Lung microvascular endothelial cell (primary cell): ENCODE results near the gene PLGRKT. TPM values are rescaled to one million over a fixed set of nuclear protein-coding genes. Genes with fewer than 3 reads are reported as not detected.
"Not testable (repeated sequence)": the region's sequence is repeated elsewhere in the genome, so short reads cannot be mapped to it uniquely, and the experiment has no call there.

Experiments used
- DNase-seq, 2 donors: peaks; one replicate each; pipeline versions ENCODE4 v3.0.0 to v3.0.0-alpha.2; 2010; ENCODE audit warnings: low read depth in 2 of 2
- total RNA-seq: library from RNA; depleted of rRNA; stranded (reverse); fragments of >200 nt; gene quantifications from 2 replicates; pipeline ENCODE4 v1.2.1, GENCODE V29; 2014

The PLGRKT gene, protein sequence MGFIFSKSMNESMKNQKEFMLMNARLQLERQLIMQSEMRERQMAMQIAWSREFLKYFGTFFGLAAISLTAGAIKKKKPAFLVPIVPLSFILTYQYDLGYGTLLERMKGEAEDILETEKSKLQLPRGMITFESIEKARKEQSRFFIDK
- total RNA-seq = 5.0 and 5.2 TPM in 2 replicates

DNA sequence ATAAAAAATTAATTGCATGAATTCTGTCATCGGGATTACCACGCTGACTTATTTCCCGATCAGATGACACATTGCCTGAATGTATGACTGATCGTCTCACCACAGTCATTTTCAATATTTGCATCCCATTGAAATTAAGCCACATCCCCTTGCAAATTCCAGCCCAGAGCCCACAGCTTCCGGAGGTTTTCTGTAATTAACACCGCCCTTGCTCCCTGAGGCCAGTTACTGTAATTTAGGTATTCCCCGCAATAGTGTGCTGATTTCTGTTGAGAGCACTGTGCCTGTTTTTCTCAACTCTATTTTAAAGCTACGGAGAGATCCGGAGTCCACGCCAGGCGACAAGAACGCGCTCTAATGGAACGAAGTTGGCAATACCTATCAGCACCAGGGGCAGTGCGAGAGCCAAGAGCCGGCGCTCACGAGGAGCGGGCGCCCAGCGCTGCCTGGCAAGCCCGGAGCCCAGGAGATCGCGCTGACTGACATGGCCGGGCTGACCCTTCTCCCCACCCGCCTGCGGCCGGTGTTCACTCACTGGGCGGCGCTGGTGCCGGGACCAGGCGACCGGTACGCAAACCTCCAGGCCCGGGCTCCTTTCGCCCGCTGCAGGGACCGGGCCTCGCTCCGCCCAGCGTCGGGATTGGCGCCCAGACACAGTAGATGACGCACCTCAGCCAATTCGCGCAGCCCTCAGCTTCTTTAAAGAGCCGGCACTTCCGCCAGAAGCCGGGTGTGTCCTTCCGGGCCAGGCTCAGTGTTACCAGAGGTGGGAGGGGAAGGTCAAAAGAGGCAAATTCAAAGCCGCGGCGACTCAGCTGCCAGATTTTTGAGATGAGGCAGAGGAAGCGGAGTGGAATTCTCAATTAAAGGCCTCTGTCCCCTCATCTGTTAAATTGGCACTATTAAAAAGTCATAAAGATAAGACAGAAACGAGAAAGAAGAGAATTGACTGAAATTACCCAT lies at the start of gene PLGRKT:
PLGRKT (minus strand) TSS at position 672 of the 963 bp plus-strand sequence. CDS start 5,948 bp downstream, outside the sequence.
- peak; percentile 86 to 90 for DNase-seq

DNA sequence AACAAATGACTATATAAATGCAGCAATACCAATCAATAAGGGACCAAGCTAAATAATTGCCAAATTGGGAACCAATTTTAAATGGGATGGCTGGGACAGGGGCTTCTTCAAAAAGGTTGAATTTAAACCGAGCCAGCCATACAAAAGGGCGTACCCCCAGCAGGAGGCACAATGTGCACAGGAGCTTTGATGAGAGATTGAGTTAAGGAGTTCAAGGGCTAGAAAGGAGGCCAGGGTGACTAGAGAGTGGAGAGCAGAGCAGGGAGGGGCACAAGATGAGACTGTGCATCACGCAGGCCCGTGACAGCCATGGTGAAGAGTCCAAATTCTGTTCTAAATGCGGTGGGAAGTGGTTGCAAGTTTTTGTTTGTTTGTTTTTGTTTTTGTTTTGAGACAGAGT lies 49.3 kb upstream of the PLGRKT start:
- DNase-seq = no peak

DNA sequence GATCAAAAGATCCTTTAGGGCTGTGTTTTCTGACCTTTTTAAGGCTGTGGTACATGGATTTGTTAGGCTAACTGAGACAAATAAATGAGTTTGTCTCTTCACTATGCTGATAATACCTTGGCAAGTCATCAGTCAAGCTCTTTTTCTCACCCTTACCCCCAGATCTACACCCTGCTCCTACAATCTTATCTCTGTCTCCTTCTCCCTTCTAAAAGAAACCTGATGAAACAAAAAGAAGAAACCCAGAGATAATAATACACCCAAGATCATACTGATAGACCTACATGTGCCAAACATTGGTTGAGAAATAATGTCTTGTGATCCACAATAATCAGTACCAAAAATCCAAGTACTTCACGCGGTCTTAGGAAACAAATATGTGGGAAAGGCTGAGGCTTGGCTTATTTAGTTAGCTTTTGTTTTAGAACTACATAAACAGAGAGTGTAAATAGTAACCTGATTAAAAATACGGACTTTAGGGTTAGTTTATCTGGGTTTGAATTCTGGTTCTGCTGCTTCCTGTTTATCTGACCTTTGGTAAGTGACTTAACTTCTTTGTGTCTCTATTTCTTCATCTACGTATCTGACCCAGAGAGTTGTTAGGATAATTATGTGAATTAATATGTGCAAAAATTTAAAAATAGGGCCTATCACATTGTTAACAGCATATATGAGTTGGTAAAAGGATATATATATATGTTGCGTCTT lies 47.8 kb upstream of the PLGRKT start:
- DNase-seq = no peak

DNA sequence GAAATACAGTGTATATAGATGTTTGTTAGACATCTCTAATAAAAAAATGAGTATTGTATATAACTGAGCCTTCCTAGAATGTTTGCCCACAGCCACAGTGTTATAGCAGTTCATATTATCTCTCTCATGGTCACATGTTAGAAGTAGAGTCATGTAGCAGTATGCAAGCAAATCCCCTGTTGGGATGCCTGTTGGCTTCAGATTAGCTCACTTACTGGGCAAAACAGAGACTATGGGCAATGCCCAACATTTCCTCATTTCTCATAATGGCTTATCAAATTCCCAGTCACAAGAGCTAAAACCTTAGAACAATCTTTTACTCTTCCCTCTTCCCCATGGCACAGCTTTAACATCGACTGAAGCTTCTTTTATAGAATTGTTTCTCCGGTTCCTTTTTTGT lies 45.6 kb upstream of the PLGRKT start:
- no peak for DNase-seq

DNA sequence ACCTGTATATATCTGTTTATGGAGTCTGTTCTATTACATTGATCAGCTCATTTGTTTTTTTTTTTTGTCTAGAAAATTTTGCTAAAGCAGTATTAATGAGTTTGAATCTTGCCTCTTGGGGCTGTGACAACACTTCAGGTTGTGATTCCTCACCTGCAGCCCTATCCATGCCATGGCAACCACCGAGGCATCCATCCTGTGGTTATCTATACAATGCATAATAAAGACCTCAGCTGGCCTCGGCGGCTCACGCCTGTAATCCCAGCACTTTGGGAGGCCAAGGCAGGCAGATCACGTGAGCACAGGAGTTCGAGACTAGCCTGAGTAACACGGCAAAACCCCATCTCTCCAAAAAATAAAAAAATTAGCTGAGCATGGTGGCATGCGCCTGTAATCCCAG lies 44.5 kb upstream of the PLGRKT start:
- no peak for DNase-seq

DNA sequence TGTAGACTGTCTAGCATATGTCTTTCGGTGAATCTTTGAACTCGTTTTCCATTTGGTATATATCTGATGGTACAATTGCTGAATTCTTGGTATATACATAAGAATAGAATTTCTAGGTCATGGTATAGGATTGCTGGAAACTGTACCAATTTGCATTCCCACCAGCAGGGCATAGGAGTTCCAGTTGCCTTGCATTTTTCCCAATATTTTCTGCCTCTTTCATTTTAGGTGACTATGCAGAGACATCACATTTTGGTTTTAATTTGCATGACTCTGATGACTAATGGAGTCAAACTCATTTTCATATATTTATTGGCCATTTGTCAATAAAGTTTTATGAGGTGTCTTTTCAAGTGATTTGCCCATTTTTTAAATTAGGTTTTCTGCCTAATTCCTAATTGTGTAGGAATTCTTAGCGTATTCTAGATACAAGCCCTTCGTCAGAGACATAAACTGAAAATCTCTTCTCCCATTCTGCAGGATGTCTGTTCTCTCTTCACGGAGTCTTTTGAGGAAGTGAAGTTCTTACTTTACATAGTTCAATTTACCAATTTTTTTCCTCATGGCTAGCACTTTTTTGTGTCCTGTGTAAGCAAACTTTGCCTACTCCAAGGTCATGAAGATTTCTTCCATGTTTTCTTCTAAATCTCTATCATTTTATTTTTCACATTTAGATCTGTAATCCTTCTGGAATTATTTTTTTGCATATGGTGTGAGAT lies 43.8 kb upstream of the PLGRKT start:
- DNase-seq = no peak

DNA sequence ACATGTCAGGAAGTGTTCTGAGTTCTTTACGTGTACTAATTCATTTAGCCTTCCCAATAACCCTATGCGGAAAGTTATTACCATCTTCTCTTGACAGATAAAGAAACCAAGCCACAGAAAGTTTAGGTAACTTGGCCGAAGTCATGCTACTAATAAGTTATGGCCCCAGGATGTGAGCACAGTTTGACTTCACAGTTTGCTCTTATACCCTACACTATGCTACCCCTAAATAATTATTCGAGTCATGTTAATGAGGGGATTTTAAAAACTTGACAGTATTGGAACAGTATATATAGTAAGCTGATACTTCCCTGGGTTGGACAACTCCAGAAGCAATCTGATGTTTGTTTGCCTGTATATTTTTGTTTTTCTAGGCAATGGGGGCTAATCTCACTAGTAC lies 43.2 kb upstream of the PLGRKT start:
- DNase-seq = no peak

DNA sequence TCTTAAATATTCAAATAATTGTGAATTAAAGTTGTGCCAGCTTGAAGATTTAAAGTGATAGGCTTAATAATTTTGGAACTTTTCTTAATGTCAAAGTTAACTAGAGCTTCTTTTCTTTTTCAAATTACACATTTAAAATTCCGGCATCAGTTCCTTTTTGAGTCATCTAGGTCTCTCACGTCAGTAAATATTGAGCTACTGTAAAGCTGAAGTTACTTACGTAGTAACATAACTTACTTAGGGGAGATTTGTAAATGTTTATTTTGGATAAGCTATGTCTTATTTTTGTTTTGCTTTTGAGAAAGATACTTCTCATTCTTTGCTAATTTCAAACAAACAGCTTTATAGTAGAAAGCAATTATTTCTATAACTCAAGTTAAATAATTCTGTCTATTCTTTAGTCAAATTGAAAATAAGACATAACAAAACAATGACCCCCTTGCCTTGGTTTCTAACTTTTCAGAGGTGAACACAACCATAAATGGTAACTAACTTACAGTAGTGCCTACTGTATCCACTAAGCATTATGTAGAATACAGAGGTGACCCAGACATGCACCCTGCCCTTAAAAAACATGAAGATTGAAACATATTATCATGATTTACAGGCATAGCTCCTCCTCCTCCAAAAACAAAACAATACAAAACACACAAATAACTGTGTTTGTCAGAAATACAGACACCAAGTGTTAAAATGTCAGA lies 42.4 kb upstream of the PLGRKT start:
- DNase-seq = no peak

DNA sequence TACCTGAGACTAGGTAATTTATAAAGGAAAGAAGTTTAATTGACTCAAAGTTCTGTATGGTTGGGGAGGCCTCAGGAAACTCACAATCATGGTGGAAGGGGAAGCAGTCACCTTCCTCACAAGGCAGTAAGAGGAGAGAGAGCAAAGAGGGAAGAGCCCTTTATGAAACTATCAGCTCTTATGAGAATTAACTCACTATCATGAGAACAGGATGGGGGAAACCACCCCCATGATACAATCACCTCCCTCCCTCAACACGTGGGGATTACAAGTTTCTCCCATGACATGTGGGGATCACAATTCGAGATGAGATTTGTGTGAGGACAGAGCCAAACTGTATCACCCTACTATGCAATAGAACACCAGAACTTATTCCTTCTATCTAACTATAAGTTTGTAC lies 40.5 kb upstream of the PLGRKT start:
- no peak for DNase-seq

DNA sequence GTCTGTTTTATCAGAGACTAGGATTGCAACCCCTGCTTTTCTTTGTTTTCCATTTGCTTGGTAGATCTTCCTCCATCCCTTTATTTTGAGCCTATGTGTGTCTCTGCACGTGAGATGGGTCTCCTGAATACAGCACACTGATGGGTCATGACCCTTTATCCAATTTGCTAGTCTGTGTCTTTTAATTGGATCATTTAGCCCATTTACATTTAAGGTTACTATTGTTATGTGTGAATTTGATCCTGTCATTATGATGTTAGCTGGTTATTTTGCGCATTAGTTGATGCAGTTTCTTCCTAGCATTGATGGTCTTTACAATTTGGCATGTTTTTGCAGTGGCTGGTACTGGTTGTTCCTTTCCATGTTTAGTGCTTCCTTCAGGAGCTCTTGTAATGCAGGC lies 37.9 kb upstream of the PLGRKT start:
- not testable (repeated sequence) for DNase-seq

DNA sequence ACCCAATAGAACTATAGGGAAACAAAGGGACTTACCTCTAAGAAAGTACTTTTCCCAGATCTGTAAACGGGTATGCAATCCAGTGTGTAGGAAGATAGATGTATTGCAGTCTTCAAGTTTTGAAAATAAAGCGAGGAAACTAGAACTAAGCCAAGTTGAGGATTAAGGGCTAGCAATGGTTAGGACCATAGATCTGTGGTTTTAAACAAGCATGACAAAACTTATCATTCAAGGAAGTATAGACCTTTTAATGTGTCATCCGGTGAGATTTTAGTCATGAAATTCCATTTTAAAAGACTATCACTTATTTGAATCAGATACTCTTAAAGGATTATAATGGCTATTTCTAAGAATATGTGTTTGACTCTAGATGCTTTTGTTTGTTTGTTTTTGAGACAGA lies 33.1 kb upstream of the PLGRKT start:
- DNase-seq = no peak

DNA sequence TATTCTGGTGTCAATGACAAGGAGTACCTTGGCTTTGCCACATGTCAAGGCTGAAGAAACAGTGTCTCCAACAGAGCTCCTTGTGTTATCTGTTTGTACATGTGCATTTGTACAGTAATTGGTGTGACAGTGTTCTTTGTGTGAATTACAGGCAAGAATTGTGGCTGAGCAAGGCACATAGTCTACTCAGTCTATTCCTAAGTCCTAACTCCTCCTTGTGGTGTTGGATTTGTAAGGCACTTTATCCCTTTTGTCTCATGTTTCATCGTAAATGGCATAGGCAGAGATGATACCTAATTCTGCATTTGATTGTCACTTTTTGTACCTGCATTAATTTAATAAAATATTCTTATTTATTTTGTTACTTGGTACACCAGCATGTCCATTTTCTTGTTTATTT lies 32.4 kb upstream of the PLGRKT start:
- no peak for DNase-seq

DNA sequence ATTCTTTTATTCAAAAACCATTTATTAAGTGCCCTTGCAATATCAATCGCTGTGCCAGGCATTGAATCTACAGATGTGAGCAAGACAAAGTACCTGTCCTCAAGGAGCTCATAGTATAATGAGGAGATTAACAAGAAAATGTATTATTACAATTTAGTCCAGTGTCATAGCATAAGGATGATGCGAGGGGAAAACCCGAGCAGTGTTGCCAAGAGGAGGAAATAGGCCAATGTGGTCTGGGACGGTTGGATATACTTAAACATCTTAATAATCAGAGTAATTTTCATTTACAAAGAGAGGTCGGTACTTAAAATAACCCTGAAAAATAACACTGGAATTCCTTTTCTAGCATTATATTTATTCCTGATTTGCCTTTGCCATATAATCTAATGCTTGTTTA lies 31.1 kb upstream of the PLGRKT start:
- DNase-seq = peak in 1 of 2 donors; percentile 11

DNA sequence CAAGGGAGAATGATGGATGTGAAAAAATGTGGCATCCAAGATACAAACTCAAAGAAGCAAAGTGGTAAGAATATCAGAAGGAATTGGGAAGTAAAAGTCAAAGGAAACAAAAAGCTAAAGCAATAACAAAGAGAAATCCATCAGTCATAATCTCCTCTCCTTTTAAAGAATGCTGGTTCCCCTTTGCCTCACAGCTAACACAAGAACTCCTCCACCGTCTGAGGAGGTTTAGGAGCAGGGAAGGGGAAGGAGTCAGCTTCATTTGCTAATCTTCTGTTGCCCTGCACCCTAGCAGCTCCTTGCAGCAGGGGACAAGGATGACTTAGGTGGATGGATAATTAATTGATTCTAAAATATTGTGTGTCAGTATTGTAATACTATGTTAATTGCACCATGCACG lies 29.0 kb upstream of the PLGRKT start:
- no peak for DNase-seq

DNA sequence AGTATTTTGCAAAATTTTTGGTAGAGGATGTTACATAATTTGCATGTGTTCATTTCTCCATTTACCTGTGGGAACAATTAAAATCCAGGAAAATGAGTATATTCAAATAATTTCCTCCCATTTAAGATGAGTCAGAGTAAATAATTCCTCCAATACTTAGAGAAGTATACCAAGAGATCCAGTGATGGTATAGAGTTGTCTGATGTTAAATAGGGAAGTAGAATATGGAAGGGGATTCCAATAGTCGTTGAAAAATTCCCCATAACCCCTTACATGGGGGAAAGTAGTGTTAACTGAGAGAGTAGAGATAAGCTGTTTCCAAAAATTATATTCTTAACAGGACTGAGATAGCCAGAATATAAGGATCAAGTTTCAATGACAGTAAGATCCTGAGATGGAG lies 28.3 kb upstream of the PLGRKT start:
- DNase-seq = no peak

DNA sequence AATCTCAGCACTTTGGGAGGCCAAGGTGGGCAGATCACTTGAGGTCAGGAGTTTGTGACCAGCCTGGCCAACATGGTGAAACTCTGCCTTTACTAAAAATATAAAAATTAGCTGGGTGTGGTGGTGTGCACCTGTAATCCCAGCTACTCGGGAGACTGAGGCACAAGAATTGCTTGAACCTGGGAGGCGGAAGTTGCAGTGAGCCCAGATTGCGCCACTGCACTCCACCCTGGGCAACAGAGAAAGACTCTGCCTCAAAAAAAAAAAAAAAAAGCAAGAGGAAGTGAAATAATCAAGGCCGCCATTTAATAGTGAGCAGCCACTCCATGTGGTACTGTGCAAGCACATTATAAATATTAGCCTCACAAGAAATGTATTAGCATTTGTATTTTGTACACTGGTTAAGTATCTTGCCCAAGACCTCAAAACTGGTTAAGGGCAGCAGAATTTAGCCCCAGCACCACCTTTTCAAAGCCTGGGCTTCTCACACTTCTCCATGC lies 27.2 kb upstream of the PLGRKT start:
- not testable (repeated sequence) for DNase-seq

DNA sequence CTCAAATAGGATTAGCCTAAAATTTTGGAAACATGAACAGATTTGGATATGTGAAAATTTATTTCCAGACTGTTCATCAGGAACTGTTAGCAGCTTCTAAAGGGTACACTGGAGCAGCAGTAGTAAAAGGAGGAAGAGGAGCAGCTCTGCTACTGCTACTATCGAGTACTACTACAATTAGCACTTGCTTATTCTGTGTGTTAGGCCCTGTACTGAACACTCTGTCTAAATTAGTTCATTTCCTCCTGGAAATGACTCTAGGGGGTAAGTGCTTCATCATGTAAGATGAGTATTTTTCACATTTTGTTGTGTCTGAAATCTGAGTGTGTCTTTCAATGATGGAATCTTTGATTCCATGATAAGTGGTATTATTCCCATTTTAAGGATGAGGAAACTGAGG lies 22.4 kb upstream of the PLGRKT start:
- peak in 1 of 2 donors; percentile 33 for DNase-seq

DNA sequence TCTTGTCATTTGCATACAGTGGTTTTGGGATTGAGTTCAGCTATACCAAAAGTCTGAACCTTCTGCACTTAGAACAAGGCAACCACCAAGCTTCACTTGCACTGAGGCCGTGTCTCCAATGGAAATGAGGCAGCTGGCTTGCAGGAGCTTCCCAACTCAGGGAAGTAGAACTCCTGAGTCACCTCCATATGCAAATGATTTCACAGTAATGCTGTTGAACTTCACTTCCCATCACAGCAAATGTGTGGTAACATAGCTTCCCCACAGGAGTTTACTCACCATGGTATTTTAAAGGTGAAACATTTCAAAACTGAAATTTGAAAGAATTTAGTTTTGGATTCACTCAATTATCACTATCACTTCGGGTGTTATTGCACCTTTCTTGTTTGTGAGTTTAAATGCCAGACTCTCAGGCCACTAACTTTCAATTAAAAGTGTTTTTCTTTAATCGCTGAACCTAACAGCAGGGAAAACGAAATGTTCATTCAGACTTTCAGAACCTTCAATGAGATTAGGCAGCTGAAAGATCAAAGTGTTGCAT lies 21.6 kb upstream of the PLGRKT start:
- DNase-seq = peak in 1 of 2 donors; percentile 32

DNA sequence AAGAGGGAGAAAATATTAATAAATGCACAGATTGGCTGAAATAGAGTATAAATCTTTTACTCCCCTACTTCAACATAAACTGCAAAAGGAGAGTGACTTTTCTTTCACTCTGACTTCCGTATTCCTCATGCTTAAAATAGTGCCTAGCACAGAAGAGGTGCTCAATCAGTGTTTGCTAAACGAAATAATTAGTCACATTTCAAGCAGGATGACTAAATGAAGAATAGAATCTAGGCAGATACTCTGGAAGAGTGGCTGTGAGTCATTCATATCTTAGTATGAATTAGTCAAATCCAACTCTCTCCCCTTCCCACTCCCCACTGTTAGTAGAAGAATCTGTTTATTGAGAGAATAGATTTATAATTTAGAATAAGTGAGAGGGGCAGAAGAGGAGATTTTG lies 17.5 kb upstream of the PLGRKT start:
- DNase-seq = peak in 1 of 2 donors; percentile 73

DNA sequence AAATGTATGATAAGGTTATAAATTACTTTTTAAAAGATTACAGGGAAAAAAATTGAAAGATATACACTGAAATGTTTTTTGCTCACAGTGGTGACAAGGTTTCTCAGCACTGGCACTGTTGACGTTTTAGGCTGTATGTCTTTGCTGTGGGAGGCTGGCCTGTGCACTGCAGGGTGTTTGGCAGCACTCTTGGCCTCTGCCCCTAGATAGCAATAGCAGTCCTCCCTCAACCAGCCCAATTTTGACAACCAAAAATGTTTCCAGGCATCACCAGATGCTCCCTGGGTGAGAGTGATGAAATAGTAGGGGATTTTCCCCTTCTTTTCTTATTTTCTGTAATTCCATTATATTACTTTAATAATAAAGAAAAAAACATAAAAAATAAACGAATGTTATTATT lies 15.9 kb upstream of the PLGRKT start:
- DNase-seq = peak in 1 of 2 donors; percentile 48

DNA sequence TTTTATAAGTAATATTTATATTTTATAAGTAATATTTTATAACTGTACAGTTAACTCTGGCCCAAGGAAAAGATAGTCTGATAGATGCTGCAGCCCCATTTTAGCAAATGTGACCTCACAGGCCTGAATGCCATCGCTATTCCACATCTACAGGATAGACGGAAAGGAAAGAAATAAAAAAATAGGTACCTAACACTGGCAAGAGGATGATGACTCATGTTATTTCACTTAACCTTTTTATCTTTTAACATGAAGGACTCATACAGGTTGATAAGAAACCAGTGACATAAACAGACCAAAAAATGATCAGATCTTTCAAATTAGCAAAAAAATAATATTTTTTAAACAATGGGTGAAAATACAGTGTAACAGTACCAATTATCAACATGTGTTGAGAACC lies 15.3 kb upstream of the PLGRKT start:
- DNase-seq = peak; percentile 24 to 49
